GM15510 (cell line): ENCODE results near the gene ABCC9.

ENCODE experiments used
- POLR2A ChIP-seq: IDR thresholded peaks from 3 replicates; pipeline ENCODE4 v1.6.1; 2011; ENCODE audit warnings: borderline replicate concordance; ENCODE audit not compliant: insufficient read length; ENCODE audit errors: extremely low read depth

The ABCC9 gene

GRCh38 chr12:21851151-21851550 is 90.1 kb downstream of the ABCC9 start:
- TF ChIP-seq POLR2A = no peak

GRCh38 chr12:21850419-21850818 is 90.8 kb downstream of the ABCC9 start:
- TF ChIP-seq POLR2A = no peak

GRCh38 chr12:21849878-21850277 is 91.3 kb downstream of the ABCC9 start:
- TF ChIP-seq POLR2A = no peak

GRCh38 chr12:21848192-21848591 is 93.0 kb downstream of the ABCC9 start:
- no peak for TF ChIP-seq POLR2A

DNA sequence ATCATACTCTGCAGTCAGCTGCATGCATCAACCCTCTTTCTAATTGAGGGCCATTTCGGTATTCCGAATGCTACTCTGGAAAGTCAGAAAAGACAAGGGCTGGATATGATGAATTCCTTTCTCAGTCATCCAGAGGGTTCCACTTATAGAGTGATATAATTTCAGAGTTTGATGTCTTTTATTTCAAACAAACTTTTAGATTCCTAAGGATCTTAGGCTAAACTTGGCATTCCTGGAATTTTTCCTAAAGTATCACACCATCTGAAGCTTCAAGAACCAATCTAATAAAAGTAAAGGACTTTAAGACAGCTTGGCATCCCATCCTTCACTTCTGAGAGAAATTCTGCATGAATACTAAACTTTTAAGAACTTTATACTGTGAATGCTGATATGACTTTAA is 97.4 kb downstream of the ABCC9 start:
- no peak for TF ChIP-seq POLR2A

GRCh38 chr12:21839776-21840175 is 101.5 kb downstream of the ABCC9 start:
- TF ChIP-seq POLR2A = no peak

DNA sequence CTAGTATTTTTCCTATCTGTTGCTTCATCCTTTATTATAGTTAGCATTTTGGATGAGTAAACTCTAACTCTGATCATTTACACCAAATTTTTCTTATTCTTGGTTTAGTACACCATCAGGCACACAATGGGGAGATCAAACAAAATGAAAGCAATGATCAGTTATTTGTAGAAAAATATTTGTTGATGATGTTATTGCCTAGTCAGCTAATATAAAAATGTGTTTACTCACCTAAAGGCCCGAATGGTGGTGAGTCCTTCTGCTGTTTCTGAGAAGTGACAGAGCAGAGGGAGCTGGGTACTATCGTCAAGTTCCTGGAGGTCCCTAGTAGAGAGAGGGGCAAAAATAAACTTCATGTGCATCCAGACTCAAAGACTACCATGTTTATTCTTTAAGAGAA is 103.4 kb downstream of the ABCC9 start:
- TF ChIP-seq POLR2A = no peak

GRCh38 chr12:21831791-21832344 is 109.4 kb downstream of the ABCC9 start:
- no peak for TF ChIP-seq POLR2A

DNA sequence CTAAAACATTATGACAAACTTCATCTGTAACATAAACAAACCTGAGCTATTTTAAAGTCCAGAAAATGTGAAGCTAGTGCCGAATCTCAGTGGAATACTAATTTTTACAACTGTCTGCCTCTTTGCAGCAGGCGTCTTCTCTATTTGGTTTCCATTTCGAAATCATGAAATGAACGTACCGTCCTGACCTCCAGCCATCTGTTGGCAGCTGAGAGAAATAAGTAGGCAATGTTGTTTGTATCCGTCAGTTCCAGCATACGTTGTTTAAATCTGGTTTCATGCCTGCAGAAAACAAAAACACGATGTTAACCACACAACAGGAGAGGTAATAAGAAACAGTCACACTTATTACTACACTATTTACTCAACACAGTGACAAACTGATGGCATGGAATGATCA is 112.4 kb downstream of the ABCC9 start:
- TF ChIP-seq POLR2A = no peak

- no peak for TF ChIP-seq POLR2A
Measured at GRCh38 chr12:21828136-21828775, 113.0 kb downstream of the ABCC9 start.

DNA sequence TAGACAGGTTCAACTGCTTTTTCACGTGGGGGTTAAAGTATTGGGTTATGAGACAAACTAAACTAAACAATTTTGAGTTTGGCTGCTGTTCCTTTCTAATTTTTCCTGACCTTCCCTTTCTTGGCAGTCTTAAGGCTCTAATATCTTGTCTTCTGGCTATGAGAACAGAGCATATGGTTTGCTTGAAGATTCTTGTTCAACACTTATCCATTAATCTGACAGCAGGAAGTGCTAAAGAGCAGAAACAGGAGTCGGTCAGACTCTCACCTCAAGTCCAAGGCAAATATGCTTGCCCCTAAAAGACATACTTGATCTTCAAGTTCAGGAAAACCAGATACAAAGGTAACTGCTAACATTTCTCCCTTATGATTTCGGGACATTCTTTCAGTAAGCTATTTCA is 114.1 kb downstream of the ABCC9 start:
- TF ChIP-seq POLR2A = no peak

DNA sequence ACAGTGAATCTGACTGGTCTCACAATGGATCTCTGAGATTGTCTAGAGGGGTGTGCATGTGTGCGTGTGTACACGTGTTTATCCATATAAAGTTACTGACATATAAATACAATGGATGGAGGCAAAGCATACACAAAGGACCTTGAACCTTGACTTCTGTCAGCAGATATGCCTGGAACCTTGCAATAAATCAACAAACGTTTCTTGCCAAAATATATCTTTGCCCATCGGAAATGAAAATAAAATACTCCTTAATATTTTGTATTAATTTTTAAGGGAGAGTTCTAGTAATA is 114.7 kb downstream of the ABCC9 start:
- TF ChIP-seq POLR2A = no peak

- no peak for TF ChIP-seq POLR2A
Measured at GRCh38 chr12:21825886-21826617, 115.2 kb downstream of the ABCC9 start.

GRCh38 chr12:21823581-21823980 is 117.6 kb downstream of the ABCC9 start:
- no peak for TF ChIP-seq POLR2A

DNA sequence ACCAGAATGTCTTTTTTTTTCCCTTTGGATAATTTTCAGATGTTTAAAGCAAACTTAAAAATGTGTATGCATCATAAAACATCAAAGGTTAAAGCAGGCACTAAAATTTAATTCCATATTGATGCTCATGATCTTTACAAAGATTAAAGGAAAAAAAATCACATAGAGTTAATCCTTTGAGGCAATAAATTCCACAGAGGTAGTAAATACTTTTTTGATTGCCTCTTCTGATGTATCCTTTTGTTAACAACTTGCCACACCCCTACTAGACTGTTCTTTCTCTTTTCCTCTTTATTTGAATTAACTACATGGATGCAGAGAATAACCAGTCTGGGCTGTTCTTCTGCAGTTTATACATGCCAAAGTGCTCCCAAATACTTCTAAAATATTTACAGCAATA is 121.5 kb downstream of the ABCC9 start:
- TF ChIP-seq POLR2A = no peak

DNA sequence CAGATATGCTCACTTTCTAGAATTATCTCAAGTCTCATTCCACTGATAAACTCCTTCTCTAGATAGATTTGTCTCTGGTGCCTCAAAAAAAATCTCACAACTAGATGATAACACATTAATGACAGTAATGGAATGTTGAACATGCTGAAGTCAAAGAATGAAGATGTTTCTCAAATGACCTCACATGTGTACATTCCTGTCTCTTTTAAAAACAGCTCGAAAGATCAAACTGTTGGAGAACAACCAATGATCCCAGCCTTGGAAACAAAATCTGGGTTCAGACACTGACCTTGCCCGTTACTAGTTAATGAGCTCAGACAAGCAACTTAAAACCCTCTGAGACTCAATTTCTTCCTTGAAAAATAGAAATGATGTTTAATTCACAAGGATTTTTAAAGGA is 122.0 kb downstream of the ABCC9 start:
- TF ChIP-seq POLR2A = no peak

DNA sequence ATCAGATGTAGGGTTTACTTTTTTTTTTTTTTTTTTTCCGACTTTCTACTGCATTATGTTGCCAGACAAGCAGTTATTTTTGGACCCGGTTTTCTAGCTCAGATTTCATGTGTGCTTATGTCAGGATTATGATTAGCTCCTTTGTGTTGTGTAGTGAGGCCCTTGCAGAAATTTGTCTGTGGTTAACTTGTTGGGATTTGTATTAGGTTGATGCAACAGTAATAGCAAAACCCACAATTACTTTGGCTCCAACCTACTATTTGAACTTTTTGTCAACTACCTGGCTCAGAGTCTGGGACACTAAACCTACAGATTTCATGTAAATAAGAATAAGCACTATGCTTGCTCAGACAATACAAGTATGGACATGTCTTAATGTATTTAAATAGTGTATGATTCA is 122.6 kb downstream of the ABCC9 start:
- no peak for TF ChIP-seq POLR2A

DNA sequence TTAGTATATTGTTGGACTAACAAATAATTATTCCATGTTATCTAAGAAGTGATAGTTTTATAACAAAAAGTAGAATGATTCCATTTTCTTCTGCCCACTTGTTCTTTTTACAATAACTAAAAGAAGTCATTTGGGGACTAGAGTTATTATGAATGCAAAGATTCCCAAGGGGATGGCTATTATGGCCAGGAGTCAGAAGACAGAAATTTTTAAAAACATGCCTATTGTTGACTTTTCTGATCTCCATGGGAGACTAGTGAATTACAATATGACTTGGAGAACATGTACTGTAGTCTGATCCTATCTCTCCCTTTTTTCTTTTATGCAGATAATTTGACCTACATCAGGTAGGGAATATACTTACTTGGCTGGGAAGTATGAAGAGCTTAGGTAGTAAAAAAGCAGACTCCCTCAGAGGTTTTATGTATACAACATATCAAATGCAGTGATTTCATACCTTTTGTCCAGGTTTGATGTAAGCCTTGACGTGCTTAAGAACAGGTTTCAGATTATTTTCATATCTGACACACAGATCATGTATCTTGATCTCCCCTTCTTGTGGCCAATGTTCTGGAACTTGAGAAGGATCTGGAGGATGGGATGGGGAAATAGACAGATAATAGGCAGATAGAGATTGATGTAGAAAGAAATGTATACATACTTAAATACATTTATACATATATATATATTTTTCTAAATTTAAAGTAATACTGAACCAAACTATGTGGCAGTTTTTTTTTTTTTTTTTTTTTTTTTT is 125.7 kb downstream of the ABCC9 start:
- TF ChIP-seq POLR2A = no peak
